GM21390 (cell line): ENCODE data around the gene KCNC3.

Experiments used
- ATAC-seq: cut with Tn5 transposase; IDR thresholded peaks from one replicate; pipeline ENCODE4 v1.9.1; 2021; ENCODE audit not compliant: unreplicated experiment

KCNC3 gene

DNA sequence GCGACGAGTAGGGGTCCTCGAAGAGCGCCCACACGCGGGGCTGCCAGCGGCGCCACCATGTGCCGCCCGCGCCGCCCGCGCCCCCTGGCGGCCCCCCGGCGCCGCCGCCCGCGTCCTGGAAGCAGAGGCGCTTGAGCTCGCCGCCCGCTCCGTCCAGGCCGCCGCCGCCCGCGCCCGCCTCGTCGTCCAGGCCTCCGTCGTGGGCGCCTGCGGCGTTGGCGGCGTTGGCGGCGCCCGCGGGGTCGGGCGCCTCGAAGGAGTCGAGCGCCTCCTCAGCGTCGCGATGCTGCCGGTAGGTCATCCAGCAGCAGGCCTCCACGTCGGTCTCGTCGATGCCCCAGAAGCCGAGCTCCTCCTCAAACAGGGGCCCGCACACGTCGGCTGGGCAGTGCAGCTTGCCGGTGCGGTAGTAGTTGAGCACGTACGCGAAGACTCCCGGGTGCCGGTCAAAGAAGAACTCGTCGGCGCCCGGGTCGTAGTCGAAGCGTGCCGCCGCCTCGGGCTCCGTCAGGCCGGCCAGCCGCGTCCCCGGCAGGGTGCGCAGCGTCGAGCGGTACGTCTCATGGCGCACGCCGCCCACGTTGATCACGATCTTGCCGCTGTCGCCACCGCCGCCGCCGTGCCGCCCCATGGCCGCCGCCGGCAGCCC lies 829 bp downstream of the KCNC3 start:
- ATAC-seq: no peak

DNA sequence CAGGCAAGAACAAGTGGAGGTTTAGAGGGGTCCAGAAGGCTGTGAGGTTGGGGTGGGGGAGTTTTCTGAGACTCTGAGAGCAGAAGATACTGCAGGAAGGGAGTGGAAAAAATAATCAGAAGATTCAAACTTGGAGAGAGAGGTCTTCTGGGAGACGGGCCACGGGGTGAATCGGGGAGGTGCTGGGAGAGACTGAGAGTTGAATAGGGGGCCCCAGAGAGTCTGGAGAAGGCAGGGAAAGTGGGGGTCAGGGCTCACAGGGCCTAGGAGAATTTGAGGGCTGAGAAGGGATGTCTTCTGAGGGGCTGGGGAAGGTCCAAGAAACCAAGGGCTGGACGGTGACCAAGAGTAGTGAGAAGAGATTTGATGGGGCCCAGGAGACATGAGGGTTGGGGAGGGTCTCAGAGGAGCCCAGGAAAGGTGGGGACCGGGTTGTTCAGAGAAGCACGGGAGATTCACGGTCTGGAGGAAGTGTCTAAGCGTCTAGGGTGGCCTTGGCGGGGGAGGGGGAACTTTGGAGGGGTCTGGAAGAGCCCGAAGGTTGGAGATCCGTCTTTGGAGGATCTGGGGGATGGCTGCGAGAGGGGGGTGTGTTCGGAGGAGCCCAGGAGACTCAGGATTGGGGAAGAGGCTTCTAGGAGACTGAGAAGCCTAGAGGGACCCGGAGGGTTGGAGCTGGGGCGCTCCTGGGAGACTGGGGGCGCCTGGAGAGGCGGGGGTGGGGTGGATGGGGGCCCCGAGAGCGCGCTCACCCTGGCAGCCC lies 1.5 kb downstream of the KCNC3 start:
- no peak for ATAC-seq

GRCh38 chr19:50327013-50327412 lies 2.2 kb downstream of the KCNC3 start:
- no peak for ATAC-seq

DNA sequence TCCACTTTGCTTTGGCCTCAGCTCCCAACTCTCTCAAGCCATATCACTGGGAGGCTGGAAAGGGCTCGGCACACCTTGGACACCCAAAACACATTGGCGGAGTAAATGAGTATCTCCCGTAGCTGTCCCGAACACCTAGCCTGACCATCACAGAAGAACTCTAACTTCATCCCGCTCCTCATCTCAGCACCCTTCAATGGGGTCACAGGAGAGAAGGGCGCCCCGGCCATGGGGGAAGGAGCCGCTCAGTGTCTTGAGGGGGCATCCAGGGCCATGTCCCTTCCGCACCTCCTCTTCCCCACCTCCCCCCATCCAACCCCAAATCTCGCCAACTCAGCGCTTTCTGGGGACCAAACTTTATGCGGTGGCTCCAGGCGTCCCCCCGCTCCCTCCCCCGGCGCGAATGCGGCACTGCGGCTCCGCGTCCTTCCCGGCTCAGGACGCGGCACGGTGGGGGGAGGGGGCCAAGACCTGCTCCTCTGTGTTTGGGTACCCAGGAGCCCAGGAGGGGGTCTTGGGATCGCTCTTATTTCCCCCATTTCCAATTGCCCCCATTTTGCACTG lies 3.0 kb downstream of the KCNC3 start:
- no peak for ATAC-seq

DNA sequence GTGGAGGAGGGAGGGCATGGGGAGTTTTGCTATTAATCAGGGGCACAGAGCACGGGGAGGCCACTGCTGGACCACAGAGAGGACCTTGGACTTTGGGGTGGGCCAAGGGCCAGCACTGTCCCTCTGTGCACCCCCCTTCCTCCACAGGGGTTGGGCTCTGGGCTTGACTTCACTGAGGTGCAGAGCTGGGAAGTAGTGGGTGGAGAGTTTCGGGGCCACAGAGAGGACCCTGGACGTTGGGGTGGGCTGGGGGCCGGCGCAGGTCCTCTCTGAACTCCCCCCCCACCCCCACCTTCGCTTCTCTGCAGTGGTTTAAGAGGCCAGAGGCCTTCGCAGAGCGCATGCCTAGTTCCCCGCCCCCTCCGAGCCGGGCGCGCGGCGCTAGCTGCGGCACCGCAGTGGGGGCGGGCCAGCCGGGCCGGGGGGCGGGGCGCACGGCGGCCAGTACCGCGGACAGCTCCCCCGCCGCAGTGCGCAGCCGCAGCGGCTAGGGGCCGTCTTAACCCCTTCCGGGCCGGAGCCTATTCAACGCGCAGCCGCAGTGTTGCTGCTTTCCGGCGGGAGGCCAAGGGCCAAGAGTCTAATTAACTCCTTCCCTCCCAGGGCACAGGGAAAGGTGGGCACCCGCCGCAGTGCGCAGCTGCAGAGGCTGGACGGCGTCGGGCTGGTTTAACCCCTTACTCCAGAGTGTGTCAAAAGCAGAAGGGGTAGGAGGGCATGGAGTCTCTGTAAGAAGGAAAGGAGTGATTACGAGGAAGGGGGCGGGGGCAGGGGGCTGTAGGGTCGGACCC lies 3.7 kb downstream of the KCNC3 start:
- no peak for ATAC-seq

DNA sequence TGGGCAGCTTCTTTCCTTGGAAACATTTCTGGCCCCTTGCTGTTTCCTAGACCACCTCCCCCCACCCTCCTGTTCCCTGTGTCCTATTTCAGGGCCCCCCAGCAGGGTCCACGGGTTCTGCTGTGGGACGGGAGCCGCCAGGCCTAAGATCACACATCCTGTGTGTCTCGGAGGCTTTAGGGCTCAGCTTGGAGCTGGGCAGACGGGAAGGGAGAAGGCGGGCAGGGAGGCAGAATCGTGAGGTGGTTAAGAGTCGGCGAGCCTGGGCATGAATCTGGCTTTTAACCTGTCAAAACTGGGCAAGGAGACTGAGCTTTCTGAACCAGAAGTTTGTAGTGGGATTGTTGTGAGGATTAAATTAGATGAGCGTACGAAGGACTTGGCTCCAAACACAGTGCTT lies 4.8 kb downstream of the KCNC3 start:
- no peak for ATAC-seq

DNA sequence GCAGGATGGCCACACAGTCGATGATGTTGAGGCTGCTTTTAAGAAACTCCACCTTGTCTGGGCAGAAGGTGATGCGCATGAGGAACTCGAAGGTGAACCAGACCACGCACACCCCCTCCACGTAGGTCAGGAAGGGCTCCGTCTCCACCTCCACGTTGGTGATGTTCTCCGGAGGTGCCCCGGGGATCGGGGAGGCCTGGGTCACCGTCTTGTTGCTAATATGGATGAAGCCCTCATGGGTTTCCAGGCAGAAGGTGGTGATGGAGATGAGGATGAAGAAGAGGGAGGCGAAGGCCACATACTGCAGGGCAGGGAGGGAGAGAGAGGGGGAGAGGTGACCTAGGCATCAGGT lies 5.4 kb downstream of the KCNC3 start:
- no peak for ATAC-seq

DNA sequence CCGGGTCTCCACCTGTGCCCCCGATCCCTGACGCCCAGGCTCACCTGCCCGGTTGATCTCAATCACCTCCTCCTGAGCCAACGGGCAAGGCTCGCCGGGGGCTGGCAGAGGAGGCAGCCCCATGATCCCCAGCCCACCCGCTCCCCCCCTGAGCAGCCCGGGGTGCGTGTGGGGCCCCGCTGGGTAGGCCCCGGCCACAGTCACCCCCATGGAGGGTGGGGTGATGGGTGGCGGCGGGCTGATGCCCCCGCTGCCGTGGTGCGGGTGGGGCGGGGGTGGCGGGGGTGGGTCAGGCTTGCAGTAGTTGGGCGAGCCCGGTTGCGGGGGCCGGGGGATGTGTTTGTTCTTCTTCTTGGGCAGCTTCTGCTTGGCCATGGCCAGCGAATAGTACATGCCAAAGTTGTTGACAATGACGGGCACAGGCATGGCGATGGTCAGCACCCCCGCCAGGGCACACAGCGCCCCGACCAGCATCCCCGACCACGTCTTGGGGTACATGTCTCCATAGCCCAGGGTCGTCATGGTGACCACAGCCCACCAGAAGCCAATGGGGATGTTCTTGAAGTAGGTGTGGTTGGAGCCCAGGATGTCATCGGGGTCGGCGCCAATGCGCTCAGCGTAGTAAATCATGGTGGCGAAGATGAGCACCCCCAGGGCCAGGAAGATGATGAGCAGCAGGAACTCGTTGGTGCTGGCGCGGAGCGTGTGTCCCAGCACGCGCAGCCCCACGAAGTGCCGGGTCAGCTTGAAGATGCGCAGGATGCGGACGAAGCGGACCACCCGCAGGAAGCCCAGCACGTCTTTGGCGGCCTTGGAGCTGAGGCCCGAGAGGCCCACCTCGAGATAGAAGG lies 6.0 kb downstream of the KCNC3 start:
- no peak for ATAC-seq

GRCh38 chr19:50322234-50322633 lies 6.9 kb downstream of the KCNC3 start:
- ATAC-seq: no peak

- no peak for ATAC-seq
Observed at GRCh38 chr19:50321831-50322230, 7.3 kb downstream of the KCNC3 start.

- ATAC-seq: no peak
Observed at GRCh38 chr19:50320596-50320995, 8.6 kb downstream of the KCNC3 start.

DNA sequence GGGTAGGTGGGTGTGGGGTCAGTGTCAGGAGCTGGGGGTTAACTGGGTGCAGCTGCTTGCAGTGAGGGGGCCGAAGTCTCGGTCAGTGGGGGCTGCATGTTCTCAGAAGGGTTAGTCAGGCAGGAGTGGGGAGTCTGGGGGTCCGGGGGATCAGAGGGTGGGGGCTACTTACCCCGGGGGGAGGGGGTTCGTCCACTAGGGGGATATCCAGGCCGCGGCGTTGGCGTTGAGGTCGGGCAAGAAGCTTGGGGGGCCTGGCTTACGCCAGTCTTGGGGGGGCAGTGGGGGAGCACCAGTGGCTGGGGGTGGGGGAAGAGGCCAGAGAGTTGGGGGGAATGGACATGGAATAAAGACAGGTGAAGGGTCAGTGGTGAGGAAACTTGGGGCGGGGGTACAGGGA lies 9.1 kb downstream of the KCNC3 start:
- ATAC-seq: no peak

GRCh38 chr19:50319156-50319555 lies 10.0 kb downstream of the KCNC3 start:
- no peak for ATAC-seq

DNA sequence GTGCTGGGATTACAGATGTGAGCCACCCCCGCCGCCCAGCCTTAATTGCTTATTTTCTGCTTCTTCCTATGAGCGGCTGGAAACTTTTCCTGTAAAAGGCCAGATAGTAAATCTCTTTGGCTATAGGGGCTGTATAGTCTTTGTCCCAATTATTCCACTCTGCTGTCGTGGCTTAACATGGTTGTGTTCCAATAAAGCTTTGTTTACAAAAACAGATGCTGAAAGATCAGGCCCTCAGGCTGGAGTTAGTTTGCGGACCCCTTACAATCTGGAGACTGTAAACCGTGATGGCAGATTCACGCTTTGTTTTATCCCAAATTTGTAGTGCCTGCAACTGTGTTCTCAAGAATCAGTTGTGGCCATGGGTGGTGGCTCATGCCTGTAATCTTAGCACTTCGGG lies 10.7 kb downstream of the KCNC3 start:
- no peak for ATAC-seq

- no peak for ATAC-seq
Observed at GRCh38 chr19:50317115-50317514, 12.1 kb downstream of the KCNC3 start.

- no peak for ATAC-seq
Observed at GRCh38 chr19:50315773-50316448, 13.3 kb downstream of the KCNC3 start.

DNA sequence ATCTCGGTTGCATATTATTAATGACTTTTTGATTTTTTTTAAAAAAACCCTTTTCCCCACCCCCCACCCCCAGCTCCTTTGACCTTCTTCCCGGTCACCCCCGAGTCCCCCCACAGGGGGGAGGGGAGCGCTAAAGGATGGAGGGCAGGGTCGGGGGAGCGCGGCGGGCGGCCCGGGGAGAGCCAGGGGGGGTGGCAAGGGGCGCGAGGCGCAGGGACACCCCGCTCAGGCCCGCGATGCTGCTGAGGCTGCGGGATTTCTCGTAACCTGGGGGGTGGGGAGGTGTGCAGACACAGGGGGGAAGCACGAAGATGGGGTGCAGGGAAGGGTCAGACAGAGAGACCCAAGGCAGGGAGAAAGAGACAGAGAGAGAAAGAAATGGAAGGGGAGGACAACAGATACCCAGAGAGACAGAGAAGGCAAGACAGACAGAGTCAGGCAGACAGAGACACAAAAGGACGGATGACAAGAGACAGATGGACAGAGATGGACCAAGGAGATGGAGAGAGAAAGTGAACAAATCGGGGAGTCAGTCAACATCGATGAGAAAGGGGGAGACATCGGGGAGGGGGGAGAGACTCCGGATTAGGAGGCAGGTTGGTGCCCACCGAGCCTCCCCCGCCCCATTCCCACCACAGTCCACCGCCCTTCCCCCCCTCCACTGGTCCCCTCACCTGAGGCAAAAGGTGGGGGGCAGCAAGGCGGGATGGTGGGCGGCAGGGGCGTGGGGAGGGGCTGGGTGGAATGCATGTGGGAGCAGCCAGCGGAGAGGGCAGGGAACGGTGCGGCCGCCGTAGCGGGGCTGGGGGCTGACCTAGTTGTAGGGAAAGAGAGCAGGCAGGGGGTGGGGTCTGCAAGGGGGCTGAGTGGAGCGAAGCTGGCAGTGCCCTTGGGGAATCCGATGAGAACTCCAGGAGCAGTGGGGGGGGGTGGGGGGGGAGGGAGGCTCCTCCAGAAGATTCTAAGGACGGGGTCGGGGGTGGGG lies 14.2 kb downstream of the KCNC3 start:
- no peak for ATAC-seq

DNA sequence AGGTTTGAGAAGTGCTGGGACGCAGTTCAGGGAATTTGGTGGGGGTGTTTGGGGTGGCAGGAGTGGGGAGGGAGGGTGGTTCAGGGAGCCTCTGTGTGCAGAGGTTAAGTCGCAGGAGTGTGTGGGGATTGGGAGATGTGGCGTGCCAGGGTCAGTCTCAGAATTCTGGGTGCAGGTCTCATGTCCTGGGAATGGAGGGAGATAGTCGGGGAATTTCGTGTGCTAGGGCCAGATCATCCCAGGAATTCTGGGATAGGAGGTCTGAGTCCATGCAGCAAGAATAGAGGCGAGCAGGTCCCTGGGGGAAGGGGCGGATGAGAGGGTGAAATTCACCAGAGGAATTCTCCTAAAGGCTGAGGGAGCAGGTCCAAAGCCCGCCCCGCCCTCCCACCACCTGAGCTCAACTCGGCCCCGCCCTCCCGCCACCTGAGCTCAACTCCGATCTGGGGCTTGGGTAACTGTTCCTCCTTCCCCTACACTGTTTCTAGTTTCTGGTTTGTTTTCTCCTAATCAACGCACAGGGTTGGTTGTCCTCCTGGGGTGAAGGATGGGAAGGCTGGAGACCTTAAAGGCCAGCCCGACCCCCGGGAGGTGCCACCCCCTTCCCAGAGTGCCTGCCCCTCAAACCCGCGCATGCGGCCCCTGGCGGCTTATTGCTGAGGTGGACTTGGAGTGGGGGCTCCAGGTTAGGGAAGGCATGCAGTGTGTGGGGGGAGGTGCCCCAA lies 15.2 kb downstream of the KCNC3 start:
- no peak for ATAC-seq
